Neural cell (in vitro differentiated cells): ENCODE results near the gene UNC5C. TPM values are rescaled to one million over a fixed set of nuclear protein-coding genes. Genes with fewer than 3 reads are reported as not detected.

Experiments
- H2AFZ ChIP-seq: fragments of 200-600, 300-800 bp; sonication (generic), shearing (Covaris generic); 2 replicates; pipeline ENCODE4 v1.6.0; 2014; ENCODE audit warnings: low read depth, mild to moderate bottlenecking, antibody characterized with exemption, low read length, moderate library complexity
- H3F3A ChIP-seq: fragments of 200-600 bp; shearing (Covaris generic); 2 replicates; pipeline ENCODE4 v1.6.1; 2016; ENCODE audit warnings: mild to moderate bottlenecking, moderate library complexity, mixed read lengths, antibody characterized with exemption, low read length; ENCODE audit not compliant: insufficient read depth, poor library complexity, severe bottlenecking
- H3K27ac ChIP-seq: fragments of 200-600, 300-800 bp; sonication (generic), shearing (Covaris generic); 2 replicates; pipeline ENCODE4 v1.5.1; 2014; ENCODE audit warnings: mild to moderate bottlenecking, low read length, moderate library complexity
- H3K27me3 ChIP-seq: fragments of 300-800, 200-600 bp; sonication (generic), shearing (Covaris generic); 2 replicates; pipeline ENCODE4 v1.6.0; 2014; ENCODE audit warnings: mild to moderate bottlenecking, low read depth, low read length, moderate library complexity; ENCODE audit not compliant: insufficient read depth
- H3K36me3 ChIP-seq: fragments of 300-800, 200-600 bp; sonication (generic), shearing (Covaris generic); 2 replicates; pipeline ENCODE4 v1.5.1; 2014; ENCODE audit warnings: mild to moderate bottlenecking, antibody characterized with exemption, low read length, moderate library complexity; ENCODE audit not compliant: insufficient read depth
- H3K4me2 ChIP-seq: fragments of 300-800, 200-600 bp; sonication (generic), shearing (Covaris generic); 2 replicates; pipeline ENCODE4 v1.6.0; 2014; ENCODE audit warnings: mild to moderate bottlenecking, low read length
- H3K4me3 ChIP-seq: fragments of 300-800, 200-600 bp; sonication (generic), shearing (Covaris generic); 2 replicates; pipeline ENCODE4 v1.5.1; 2014; ENCODE audit warnings: mild to moderate bottlenecking, low read length, moderate library complexity
- H3K79me2 ChIP-seq: fragments of 200-600 bp; shearing (Covaris generic); replicated peaks from 2 replicates; pipeline ENCODE4 v1.6.0; 2014; ENCODE audit warnings: mild to moderate bottlenecking, low read length, moderate library complexity; ENCODE audit not compliant: insufficient read depth
- H3K9ac ChIP-seq: fragments of 300-800, 200-600 bp; sonication (generic), shearing (Covaris generic); 2 replicates; pipeline ENCODE4 v1.6.1; 2016; ENCODE audit warnings: mild to moderate bottlenecking, low read length, mixed read lengths
- H3K9me2 ChIP-seq: fragments of 200-600 bp; shearing (Covaris generic); 2 replicates; pipeline ENCODE4 v1.6.1; 2016; ENCODE audit warnings: mild to moderate bottlenecking, low read length, mixed read lengths; ENCODE audit not compliant: insufficient read depth
- H3K9me3 ChIP-seq: fragments of 200-600, 300-800 bp; sonication (generic), shearing (Covaris generic); 2 replicates; pipeline ENCODE4 v1.6.1; 2016; ENCODE audit warnings: mild to moderate bottlenecking, mixed run types, low read length, moderate library complexity, mixed read lengths
- H4K20me1 ChIP-seq: fragments of 200-600 bp; shearing (Covaris generic); 2 replicates; pipeline ENCODE4 v1.6.1; 2016; ENCODE audit warnings: mild to moderate bottlenecking, mixed run types; ENCODE audit not compliant: insufficient read depth
- EP300 ChIP-seq: fragments of 450-650 bp; conservative IDR thresholded peaks from 2 replicates; pipeline ENCODE4 v1.6.1; 2014; ENCODE audit warnings: antibody characterized with exemption, mild to moderate bottlenecking, moderate library complexity; ENCODE audit not compliant: poor library complexity, severe bottlenecking
- EZH2 ChIP-seq: fragments of 200-600, 300-800 bp; shearing (Covaris generic), sonication (generic); IDR thresholded peaks from 2 replicates; pipeline ENCODE4 v1.6.1; 2014; ENCODE audit warnings: antibody characterized with exemption, low read length, borderline replicate concordance, mild to moderate bottlenecking; ENCODE audit not compliant: insufficient read depth, poor library complexity, severe bottlenecking
- MXI1 ChIP-seq: fragments of 450-650 bp; conservative IDR thresholded peaks from 2 replicates; pipeline ENCODE4 v1.6.1; 2014; ENCODE audit warnings: antibody characterized with exemption, mild to moderate bottlenecking; ENCODE audit not compliant: poor library complexity, severe bottlenecking
- POLR2AphosphoS5 ChIP-seq: IDR thresholded peaks from 2 replicates; pipeline ENCODE4 v1.6.1; 2012
- RAD21 ChIP-seq: fragments of 450-650 bp; conservative IDR thresholded peaks from 2 replicates; pipeline ENCODE4 v1.6.1; 2014; ENCODE audit warnings: antibody characterized with exemption, mild to moderate bottlenecking, moderate library complexity
- SMC3 ChIP-seq: fragments of 450-650 bp; conservative IDR thresholded peaks from 2 replicates; pipeline ENCODE4 v1.6.1; 2014; ENCODE audit warnings: antibody characterized with exemption, mild to moderate bottlenecking, moderate library complexity; ENCODE audit not compliant: poor library complexity
- TAF1 ChIP-seq: IDR thresholded peaks from 2 replicates; pipeline ENCODE4 v1.6.1; 2012; ENCODE audit warnings: low read depth
- polyA plus RNA-seq: library from polyadenylated mRNA; depleted of rRNA; stranded (reverse); fragments of >200 nt; gene quantifications from 2 replicates; pipeline ENCODE4 v1.2.3, GENCODE V29; 2014
- TF ChIP-seq, protein P1 (sequence below): IDR thresholded peaks from 2 replicates; pipeline ENCODE4 v1.6.1; 2012; ENCODE audit warnings: borderline replicate concordance
- TF ChIP-seq, protein P2 (sequence below): fragments of 450-650 bp; IDR thresholded peaks from 2 replicates; pipeline ENCODE4 v1.5.1; 2014; ENCODE audit warnings: antibody characterized with exemption, mild to moderate bottlenecking, moderate library complexity; ENCODE audit not compliant: poor library complexity, severe bottlenecking

The UNC5C gene
- polyA plus RNA-seq, 1 donor from 2014 or later, result 0.56 TPM

DNA sequence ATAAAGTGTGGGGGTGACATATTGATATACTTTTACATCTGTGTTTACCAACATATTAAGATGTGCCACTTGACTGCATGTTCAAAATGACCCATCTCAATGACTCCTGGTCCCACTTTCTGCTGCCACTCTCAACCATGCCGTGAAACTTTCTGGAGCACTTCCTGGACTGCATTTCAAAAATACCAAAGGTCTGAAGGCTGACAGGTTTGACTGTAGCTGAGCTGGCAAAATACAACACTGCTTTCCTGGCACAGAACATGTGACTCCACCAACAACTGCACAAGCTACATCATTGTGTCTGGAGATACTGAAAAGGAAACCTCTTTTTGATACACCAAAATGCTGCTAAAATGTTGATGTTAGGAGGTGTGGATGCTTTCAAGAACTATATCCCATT, 184.8 kb downstream of the UNC5C start:
- H3K9me2 ChIP-seq, result no peaks in the 10 kb centered on the region
- H3K27ac ChIP-seq, result no peak overlapping the region
- TF ChIP-seq EP300, result no peak
- no peak for TF ChIP-seq EZH2
- TF ChIP-seq, protein P1, sequence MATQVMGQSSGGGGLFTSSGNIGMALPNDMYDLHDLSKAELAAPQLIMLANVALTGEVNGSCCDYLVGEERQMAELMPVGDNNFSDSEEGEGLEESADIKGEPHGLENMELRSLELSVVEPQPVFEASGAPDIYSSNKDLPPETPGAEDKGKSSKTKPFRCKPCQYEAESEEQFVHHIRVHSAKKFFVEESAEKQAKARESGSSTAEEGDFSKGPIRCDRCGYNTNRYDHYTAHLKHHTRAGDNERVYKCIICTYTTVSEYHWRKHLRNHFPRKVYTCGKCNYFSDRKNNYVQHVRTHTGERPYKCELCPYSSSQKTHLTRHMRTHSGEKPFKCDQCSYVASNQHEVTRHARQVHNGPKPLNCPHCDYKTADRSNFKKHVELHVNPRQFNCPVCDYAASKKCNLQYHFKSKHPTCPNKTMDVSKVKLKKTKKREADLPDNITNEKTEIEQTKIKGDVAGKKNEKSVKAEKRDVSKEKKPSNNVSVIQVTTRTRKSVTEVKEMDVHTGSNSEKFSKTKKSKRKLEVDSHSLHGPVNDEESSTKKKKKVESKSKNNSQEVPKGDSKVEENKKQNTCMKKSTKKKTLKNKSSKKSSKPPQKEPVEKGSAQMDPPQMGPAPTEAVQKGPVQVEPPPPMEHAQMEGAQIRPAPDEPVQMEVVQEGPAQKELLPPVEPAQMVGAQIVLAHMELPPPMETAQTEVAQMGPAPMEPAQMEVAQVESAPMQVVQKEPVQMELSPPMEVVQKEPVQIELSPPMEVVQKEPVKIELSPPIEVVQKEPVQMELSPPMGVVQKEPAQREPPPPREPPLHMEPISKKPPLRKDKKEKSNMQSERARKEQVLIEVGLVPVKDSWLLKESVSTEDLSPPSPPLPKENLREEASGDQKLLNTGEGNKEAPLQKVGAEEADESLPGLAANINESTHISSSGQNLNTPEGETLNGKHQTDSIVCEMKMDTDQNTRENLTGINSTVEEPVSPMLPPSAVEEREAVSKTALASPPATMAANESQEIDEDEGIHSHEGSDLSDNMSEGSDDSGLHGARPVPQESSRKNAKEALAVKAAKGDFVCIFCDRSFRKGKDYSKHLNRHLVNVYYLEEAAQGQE, result no peak
- no peak for TF ChIP-seq MXI1
- no peak for TF ChIP-seq TAF1
- TF ChIP-seq POLR2AphosphoS5, result no peak
- TF ChIP-seq, protein P2, sequence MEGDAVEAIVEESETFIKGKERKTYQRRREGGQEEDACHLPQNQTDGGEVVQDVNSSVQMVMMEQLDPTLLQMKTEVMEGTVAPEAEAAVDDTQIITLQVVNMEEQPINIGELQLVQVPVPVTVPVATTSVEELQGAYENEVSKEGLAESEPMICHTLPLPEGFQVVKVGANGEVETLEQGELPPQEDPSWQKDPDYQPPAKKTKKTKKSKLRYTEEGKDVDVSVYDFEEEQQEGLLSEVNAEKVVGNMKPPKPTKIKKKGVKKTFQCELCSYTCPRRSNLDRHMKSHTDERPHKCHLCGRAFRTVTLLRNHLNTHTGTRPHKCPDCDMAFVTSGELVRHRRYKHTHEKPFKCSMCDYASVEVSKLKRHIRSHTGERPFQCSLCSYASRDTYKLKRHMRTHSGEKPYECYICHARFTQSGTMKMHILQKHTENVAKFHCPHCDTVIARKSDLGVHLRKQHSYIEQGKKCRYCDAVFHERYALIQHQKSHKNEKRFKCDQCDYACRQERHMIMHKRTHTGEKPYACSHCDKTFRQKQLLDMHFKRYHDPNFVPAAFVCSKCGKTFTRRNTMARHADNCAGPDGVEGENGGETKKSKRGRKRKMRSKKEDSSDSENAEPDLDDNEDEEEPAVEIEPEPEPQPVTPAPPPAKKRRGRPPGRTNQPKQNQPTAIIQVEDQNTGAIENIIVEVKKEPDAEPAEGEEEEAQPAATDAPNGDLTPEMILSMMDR, result no peak
- TF ChIP-seq SMC3, result no peak
- no peak for TF ChIP-seq RAD21
- H3K4me2 ChIP-seq, result no peak overlapping the region
- H2AFZ ChIP-seq, result no peak overlapping the region
- no peaks in the 10 kb centered on the region for H3K27me3 ChIP-seq
- no peaks in the 10 kb centered on the region for H3F3A ChIP-seq
- H3K9me3 ChIP-seq, result no peaks in the 10 kb centered on the region
- H3K36me3 ChIP-seq, result no peaks in the 10 kb centered on the region
- no peak overlapping the region for H3K4me3 ChIP-seq
- H3K79me2 ChIP-seq, result no peaks in the 10 kb centered on the region
- H4K20me1 ChIP-seq, result no peaks in the 10 kb centered on the region
- H3K9ac ChIP-seq, result no peak overlapping the region

DNA sequence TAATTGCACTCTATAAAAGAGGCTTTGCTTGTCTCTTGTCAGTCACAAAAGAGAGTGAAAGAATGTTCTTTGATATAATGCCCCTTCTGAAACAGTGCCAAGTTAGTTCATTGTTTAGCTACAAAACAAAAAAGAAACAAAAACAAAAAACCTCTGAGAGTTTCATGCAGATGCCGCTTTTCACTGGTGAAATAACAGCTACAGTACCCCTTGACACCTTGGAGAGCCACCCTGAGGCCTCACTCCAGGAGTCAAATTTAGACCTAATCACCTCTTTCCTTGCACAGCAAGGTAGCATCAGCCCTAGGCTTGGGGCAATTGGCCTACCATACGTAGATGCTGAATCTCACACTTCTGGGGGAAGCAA, 185.2 kb downstream of the UNC5C start:
- Histone ChIP-seq H3K9ac (no peak overlapping the region), H3K4me2 (no peak overlapping the region), H3F3A (no peaks in the 10 kb centered on the region), H3K9me2 (no peaks in the 10 kb centered on the region), H3K4me3 (no peak overlapping the region), H4K20me1 (no peaks in the 10 kb centered on the region), H3K27me3 (no peaks in the 10 kb centered on the region), H3K27ac (no peak overlapping the region), H2AFZ (no peak overlapping the region), H3K9me3 (no peaks in the 10 kb centered on the region), H3K79me2 (no peaks in the 10 kb centered on the region), H3K36me3 (no peaks in the 10 kb centered on the region)
- no peak for TF ChIP-seq EP300
